GM18520 (cell line): ENCODE results near the gene MFAP3L.
A peak's percentile ranks its signal among the peaks of the same experiment; 100 is the strongest.
"Not testable (repeated sequence)": the region's sequence is repeated elsewhere in the genome, so short reads cannot be mapped to it uniquely, and the experiment has no call there.

Experiments
- ATAC-seq: cut with Tn5 transposase; IDR thresholded peaks from one replicate; pipeline ENCODE4 v1.9.1; 2021; ENCODE audit not compliant: unreplicated experiment

MFAP3L gene

DNA sequence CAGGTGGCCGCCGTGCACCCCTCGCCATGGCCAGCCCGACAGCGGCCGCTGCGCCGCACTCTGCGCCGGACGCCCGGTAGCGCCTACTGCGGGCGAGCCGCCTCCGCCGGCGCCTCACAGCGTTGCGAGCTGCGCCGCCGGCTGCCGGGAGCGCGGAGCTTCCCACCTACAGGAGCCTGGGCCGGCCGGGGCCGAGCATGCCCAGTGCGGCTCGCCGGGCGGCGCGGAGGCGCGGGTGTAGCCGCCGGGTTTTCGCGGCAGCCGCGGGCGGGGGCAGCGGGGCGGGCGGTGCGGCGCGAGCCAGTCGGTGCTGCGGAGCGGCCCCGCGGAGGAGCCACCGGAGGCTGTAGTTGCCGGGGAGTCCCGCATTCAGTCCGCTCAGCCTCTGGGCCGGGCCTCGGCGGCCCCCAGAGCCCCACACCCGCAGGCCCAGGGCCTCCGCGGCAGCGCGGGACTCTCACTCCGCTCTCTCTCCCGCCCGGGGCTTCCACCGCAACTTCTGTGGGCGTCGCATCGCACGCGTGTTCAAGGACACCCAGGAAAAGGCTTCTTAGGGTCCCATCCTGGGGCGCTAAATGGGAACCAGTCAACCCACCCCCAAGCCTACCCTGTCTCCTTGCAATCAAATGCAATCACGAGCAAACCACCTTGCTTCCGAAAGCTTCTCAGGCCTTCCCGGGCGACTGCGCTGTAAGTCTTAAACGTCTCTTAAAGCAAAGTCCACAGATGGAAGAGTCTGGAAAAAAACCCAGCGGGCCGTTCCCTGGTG lies at the start of gene MFAP3L:
TSS of gene MFAP3L (minus strand) at position 143 of the 769 bp plus-strand sequence. CDS start 20,518 bp downstream, outside the sequence.
- peak; percentile 93 for ATAC-seq

DNA sequence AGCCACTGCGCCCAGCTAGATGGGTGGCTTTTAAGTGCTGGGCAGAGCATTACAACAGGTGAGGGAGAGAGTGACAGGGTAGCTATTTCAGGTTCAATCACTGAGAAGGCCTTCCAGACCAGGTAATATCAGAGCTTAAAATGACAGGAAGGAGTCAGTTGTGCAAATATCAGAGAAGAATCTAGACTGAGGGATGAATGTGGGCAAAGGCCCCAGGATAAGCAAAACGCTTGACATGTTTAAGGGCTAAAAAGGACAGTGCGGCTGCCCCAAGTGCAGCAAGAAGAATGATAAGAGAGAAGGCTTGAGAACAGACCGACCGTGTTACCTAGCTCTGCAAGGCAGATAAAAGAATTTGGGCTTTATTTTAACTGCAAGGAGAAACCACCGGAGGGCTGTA lies 45.0 kb upstream of the MFAP3L start:
- no peak for ATAC-seq

DNA sequence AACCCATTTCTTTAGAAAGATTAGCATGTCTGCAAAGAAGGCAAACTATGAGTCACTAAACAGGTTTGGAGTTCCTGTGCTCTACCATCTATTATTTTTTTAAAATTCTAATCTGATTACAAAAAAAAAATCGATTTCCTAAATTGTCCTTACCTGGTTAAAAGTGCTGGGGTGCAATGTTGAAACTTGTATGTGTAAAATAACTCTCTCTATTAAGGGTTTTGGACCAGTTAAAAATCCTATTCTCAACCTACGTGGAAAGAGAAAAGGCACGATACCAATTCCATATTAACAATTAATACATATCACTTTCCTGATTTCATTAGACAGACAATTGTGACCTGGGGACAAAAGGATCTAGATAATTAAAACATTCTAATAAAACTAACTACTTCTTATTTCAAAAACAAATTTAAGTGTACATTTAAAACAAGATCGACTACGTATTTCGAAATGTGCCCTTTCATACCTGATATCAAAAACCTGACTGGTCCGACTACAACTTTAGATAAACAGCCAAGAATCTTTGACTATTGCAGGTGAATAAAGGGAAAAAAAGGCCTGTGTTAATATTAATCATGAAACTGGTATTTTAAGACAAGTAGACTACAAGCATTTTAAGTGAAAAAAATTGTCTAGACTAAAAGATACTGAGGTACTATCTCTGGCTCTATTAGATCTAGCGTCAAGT lies 42.4 kb upstream of the MFAP3L start:
- ATAC-seq, result no peak

DNA sequence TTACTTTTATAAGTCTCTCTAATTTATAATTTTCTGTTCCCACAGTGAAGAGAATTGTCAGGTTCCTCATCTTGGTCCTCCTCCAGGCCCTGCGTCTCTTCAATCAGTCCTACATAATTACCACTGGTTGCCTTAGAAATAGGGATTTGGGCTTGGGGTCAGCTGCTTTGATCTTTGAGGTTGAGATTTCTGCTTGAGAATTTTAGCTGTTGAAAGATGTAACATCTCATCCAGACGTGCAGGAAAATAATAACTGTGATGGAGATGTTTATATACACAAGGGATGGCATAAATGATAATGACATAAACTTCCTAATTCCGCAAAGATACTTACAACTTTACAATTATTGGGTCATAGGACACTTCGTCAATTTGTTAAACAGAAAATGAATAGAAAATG lies 33.2 kb upstream of the MFAP3L start:
- no peak for ATAC-seq

DNA sequence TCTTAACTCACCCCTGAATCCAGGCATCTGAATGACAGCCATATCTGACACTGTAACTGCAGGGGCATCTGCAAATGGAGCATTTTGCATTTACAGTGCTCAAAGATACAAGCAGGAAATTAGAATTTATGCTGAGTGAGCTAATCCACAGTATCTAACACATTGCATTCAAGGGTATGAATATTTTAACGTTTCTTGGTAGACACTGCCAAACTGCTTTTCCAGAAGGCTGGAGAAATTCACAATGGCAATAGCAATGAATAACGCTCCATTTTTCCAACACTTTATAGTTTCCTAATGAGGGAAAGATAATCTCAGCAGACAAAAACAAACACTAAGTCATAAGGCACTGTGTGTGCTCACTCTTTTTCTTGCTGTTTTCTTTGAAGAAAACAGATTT lies 32.6 kb upstream of the MFAP3L start:
- no peak for ATAC-seq

DNA sequence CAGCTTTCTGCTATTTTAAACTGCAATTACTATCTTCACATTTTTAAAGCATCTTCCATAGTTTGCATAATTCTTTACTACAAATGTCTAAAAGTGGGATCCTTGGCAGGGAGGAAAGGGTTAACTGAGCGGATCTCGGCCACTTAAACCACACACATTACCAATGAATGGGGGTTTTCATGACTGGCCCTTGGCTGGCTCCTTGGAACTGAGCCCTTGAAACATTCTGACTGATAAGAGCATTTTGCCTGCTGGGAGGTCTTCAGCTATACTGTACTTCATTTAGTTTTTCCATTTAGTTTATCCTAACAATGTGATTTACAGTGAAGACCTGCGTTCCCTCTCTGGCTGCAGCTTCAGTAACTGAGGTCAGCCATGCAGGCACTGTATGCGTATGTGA lies 31.7 kb upstream of the MFAP3L start:
- no peak for ATAC-seq

DNA sequence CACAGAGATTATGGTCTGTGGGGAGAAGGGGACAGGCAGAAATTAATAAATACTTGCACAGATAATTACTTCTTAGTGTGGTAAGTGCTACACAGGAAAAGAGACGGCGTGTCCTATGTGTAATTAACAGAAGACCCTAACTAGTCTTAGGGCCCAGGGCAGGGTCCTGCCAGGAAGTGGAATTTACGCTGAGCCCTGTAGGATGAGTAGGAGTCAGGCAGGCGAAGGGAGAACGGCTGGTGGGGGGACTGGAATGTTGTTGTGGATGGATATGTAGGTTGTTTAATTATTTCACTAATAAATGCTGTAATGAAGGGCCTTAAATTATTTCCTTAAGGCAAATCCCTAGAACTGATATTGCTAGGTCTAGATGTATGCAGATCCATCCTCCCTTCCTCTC lies 26.7 kb upstream of the MFAP3L start:
- no peak for ATAC-seq

DNA sequence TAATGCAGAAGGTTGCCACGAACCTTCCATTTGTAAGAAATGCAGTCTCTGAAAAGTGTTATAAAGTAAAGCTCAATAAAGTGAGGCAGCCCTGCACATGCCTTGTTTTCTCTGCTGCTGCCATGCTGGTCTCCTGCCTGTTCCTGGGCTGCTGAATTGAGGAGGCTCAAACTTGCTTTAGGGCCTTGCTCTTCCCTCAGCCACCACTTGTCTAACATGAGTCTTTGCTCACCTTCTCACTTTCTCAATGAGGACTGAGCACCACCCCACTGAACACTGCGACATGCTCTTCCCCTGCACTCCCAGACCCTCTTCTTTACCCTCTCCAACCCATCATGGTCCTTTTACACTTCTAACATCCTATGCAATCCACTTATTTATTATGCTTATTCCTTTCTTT lies 25.2 kb upstream of the MFAP3L start:
- no peak for ATAC-seq

DNA sequence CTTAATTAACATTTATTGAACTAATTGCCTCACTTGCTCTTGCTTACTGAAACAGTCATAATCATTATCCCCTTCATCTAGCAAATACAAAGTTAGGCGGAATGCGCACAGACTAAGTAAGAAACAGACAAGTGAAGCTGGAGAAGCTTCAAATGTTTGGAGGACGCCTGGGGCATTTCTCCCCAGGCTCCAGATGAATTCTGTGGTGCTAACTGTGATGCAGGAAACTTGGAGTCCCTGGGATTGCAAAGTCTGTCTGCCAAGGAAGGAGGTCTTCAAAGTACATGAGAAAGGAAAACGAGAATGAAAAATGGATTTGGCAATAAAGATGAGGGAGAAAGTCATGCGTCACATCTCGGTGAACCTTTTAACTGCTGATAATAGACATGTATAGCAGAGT lies 23.6 kb upstream of the MFAP3L start:
- no peak for ATAC-seq

DNA sequence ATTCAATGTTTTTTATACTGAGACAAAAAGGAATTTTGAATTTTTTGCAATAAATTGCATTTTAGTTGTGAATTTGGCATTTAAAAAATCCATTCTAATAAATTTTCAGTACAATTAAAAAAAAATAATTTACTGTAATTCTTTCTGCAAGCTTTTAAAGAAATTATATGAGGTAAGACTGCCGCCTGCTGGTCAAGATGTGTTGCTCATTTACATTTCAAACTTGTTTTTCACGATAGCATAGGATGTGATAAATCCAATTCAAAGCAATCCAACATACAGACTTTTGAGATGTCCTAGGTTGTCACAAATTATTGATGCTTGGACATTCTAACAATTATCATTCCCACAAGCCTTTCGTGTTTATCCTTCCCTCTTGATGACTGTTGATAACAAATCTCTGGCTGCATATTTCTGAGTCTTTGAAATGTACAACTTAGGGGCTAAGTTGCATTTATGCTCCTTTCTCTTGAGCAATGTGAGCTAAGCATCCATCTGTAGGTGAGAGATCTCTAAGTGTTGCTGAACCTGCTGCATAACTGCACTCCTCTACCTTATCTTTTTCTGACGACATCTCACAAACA lies 21.7 kb upstream of the MFAP3L start:
- ATAC-seq, result no peak

DNA sequence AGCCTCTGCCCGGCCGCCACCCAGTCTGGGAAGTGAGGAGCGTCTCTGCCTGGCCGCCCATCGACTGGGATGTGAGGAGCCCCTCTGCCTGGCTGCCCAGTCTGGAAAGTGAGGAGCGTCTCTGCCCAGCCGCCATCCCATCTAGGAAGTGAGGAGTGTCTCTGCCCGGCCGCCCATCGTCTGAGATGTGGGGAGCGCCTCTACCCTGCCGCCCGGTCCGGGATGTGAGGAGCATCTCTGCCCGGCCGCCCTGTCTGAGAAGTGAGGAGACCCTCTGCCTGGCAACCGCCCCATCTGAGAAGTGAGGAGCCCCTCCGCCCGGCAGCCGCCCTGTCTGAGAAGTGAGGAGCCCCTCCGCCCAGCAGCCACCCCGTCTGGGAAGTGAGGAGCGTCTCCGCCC lies 20.0 kb upstream of the MFAP3L start:
- not testable (repeated sequence) for ATAC-seq

DNA sequence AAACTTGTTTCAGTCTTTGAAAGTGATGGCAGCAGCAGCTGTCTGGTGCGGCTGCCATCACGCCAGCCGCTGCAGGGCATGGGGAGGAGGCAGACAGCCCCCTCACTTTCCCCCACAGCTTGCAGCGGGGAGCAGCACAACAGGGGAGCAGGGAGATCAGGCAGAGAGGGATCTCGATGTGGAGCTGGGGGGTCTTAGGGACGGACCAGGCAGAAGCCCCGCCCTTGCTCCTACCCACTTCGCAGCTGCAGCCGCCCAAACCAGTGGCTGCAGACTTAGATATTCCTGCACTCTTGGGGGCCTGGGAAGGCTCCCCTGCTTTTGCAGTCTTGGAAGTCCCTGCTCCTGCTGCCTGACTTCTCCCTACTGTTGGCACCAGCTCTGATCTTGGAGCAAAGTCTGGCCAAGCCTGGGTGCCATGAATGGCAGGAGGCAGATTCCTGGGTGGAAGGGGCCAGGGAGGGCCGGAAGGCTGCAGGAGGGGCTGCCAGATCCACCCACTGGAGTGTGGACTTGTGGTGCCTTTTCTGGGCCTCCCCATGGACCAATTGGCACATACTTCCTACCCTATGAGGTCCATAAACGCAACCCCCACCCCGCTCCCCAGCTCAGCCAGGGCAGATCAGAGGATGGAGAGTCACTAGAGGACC lies 14.0 kb upstream of the MFAP3L start:
- no peak for ATAC-seq

DNA sequence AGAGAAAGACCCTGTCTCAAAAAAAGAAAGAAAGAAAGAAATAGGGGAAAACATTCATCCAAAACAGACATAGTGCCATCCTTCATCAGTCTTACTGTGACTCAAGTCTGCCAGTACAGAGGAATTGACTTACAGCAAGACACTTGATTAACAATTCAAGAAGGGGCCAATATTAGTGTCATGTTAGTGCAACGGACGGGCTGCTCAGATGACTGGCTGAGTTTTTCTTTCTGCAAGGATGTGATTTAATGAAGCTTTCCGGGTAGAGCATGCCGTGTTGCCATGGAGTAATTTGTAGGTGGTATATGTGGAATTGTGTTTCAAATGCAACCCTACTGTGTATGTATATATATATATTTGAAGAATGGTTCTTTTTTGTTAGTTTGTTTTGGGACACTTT lies 12.6 kb upstream of the MFAP3L start:
- ATAC-seq, result no peak

DNA sequence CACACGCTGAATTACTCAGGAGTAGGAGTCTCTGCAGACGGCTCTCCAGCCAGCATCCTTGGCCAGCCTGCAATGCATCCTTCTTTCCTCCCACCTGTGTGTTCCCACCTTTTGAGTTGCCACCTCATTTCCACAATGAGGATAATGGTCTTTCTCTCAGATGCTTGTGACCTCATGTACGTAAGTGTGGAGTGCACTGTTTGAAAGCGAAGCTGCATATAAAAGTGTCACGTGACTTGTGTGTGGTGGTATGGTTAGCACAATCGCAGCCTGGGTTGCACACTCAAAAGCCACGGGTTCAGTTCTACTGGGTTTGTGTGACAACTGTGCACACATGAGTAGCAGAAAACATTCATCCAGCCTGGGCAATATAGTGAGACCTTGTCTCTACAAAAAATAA lies 12.0 kb upstream of the MFAP3L start:
- no peak for ATAC-seq

DNA sequence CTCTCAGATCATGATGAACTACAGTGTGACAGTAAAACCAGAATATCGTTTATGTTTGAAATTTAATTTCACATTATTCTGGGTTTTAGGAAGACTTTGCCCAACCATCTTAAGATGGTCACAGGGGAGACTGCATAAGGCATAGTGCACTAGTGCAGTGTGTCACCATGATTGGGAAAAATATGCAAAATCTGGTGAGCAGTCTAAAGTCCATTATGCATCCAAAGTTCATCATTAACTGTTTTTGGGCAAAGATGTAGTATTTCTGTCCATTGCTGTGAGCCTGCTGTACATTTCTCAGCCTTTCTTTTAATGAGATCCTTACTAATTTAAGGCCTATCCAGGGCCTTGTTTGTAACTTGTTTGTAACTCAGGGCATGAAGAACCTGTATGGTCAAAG lies 11.3 kb upstream of the MFAP3L start:
- ATAC-seq, result no peak

DNA sequence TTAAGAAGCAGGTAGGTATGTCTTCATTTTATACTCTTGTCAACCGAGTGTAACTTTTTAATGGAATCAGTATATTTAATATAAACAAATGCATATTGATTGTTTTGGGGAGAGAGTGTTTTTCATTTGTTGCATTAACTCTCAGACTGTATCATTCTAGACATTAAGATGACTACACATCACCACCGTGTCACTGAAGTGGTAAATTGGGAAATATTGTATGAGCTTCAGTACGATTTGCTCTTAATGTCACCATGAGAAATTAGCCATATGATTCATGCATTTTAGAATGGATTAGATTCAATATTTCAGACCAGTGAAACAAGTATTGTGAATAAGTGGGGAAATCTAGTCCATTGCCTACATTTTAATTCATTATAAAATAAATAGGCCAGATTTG lies 9.7 kb upstream of the MFAP3L start:
- ATAC-seq, result no peak

DNA sequence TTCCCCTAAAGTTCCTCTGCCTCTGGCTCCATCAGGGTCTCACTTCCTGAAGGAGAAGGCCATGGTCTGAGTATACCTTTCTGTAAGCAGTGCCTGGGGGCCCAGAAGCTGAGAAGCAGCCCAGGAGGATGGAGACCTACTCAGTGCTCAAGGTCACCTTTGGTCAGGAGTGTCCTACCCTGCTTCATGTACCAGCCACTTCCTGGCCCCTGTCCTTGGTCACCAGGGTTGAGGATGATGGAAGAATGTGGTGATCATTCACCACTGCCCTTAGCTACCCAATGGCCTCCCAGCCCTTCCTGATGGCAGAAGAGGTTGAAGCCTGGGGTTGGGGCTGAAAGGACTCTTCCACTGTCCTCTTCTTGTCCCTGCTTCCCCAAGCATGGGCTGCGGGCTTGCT lies 9.0 kb upstream of the MFAP3L start:
- ATAC-seq, result no peak

DNA sequence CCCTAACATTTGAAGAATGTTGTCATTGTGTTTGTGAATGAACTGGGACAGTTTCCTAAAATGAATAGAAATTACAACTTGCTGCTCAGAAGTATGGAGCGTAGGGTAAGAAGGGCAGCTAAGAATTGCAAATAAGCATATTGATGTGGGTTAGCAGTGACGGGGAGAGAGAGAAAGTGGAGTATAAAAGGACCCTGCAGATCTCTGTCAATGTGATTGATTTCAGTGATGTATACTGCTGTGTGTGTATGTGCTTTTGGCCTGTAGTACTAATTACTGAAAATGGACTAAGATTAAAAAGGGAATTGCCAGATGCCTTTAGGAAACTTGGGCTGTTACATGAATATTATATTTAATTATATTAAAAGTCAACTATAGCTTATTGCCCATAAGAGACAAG lies 7.8 kb upstream of the MFAP3L start:
- ATAC-seq, result no peak

DNA sequence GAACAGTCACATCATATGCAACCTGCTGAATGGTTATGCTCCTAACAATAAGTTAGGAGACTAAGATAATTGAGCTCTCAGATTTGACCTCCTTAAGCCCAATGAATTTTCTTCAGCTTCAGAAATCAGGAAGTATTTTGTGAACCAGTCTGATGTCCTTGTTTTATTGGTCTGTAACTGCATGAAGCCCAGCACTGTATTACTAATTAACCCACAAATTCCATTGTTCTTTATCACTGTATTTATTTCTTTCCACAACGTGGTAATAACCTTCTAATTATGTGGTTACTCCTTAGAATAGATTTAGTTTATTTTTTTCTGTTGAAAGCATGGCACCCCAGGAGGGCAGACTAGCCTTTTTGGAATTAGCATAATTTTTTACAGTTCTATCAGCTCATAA lies 3.9 kb upstream of the MFAP3L start:
- ATAC-seq, result no peak

DNA sequence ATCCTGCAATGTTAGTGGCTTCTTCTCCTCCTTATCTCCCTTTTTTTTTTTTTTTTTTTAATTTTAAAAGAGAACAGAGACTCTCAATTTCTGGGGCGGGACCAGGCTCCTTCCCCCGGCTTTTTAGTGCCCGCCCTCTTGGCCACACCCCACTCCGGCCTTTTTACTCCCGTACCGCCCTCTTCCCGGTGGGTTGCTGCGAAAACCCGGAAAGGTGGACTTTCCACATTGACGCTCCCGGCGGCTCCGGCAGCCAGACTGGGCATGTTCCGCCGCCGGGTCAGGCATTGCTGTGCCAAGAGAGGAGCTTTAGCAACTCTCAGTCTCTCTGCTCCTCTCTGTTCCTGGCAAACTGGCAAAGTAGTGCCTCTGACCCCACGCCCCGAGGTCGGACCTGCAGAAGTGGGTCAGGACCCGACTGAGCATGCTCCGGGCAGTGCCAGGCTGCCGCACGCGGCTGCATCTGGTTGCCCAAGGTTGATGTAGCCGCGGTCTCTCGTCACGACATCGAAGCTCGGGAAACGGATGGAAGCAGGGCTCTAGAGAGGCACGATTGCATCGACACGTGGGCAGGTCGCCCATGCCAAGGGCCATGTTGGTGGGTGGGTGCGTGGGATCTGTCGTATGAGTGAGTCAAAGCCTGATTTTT lies 1.1 kb upstream of the MFAP3L start:
- peak; percentile 35 for ATAC-seq

DNA sequence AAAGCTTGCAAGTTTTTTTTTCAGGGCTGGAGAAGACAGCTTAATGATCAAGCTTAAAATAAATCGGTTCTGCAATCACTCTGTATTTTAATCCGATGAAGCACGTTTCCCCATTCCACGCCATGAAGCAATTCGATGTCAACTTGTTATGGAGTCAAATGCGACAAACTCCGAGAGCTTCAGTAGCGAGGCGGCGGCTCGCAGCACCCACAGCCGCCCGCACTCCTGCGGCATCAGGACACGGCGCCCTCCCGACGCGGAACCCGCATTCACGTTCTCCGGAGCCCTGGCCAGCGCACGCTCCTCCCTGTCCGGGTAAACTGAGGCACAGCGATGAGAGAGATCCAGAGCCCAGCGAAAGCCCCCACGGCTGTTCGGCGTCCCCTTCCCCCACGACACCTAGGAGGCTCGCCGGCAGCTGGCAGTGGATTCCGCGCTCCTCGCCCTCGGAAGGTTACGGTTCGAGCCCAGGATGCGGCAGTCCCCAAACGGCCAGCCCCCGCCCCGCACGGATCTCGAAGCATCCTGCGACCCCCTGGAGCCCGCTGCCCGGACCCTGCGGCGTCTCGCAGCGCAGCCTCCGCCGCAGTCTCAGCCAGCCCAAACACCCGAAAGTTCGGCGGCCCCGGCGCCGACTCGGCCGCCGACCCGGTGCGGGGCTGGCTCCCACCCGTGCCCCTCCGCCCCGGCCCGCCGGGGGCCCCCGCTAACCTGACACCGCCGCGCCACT lies 507 bp downstream of the MFAP3L start:
- no peak for ATAC-seq
